GM23338 (cell line): ENCODE data around the gene PROX2. TPM values are rescaled to one million over a fixed set of nuclear protein-coding genes. Genes with fewer than 3 reads are reported as not detected.

ENCODE experiments used
- ATAC-seq: fragments of 200-7000 bp; cut with Tn5 transposase; 3 replicates; pipeline ENCODE4 v1.9.1; 2020
- DNase-seq: peaks from one replicate; pipeline ENCODE4 v3.0.0-alpha.2; 2015; ENCODE audit warnings: low spot score
- H2AFZ ChIP-seq: fragments of 200-600 bp; sonication (generic); 2 replicates; pipeline ENCODE4 v1.8.0; 2016; ENCODE audit warnings: antibody characterized with exemption, mild to moderate bottlenecking, moderate library complexity
- H3F3A ChIP-seq: fragments of 200-600 bp; sonication (generic); replicated peaks from 2 replicates; pipeline ENCODE4 v1.8.0; 2017; ENCODE audit warnings: antibody characterized with exemption, mixed run types, low read depth
- H3K27ac ChIP-seq: fragments of 200-600 bp; sonication (generic); 2 replicates; pipeline ENCODE4 v1.6.1; 2016; ENCODE audit warnings: low read depth
- H3K27me3 ChIP-seq: fragments of 200-600 bp; sonication (generic); 2 replicates; pipeline ENCODE4 v1.8.0; 2016; ENCODE audit warnings: mild to moderate bottlenecking, mixed run types, moderate library complexity; ENCODE audit not compliant: insufficient read depth
- H3K36me3 ChIP-seq: fragments of 200-600 bp; sonication (generic); 2 replicates; pipeline ENCODE4 v1.8.0; 2016; ENCODE audit warnings: mild to moderate bottlenecking; ENCODE audit not compliant: insufficient read depth
- H3K4me1 ChIP-seq: fragments of 200-600 bp; sonication (generic); 2 replicates; pipeline ENCODE4 v1.8.0; 2016; ENCODE audit warnings: mild to moderate bottlenecking, moderate library complexity; ENCODE audit not compliant: insufficient read depth
- H3K4me2 ChIP-seq: fragments of 200-600 bp; sonication (generic); 2 replicates; pipeline ENCODE4 v1.7.1; 2017; ENCODE audit warnings: mixed run types
- H3K4me3 ChIP-seq: fragments of 200-600 bp; sonication (generic); 2 replicates; pipeline ENCODE4 v1.6.1; 2016; ENCODE audit warnings: mixed run types
- H3K79me2 ChIP-seq: fragments of 200-600 bp; sonication (generic); replicated peaks from 2 replicates; pipeline ENCODE4 v1.8.0; 2017; ENCODE audit warnings: mild to moderate bottlenecking; ENCODE audit not compliant: insufficient read depth
- H3K9me2 ChIP-seq: fragments of 200-600 bp; sonication (generic); 2 replicates; pipeline ENCODE4 v1.8.0; 2017; ENCODE audit not compliant: insufficient read depth
- H4K20me1 ChIP-seq: fragments of 200-600 bp; sonication (generic); replicated peaks from 2 replicates; pipeline ENCODE4 v1.8.0; 2017; ENCODE audit warnings: mild to moderate bottlenecking; ENCODE audit not compliant: insufficient read depth
- H3K27ac Mint-ChIP-seq: 2 replicates; pipeline ENCODE4 v1.8.0; 2020; ENCODE audit warnings: inconsistent platforms, mild to moderate bottlenecking, moderate library complexity, mixed read lengths
- H3K27me3 Mint-ChIP-seq: 3 replicates; pipeline ENCODE4 v1.8.0; 2022; ENCODE audit warnings: low read depth, mild to moderate bottlenecking, moderate library complexity, mixed read lengths, inconsistent platforms; ENCODE audit not compliant: insufficient read depth, poor library complexity
- H3K36me3 Mint-ChIP-seq: 3 replicates; pipeline ENCODE4 v1.8.0; 2021; ENCODE audit warnings: low read depth, mild to moderate bottlenecking, inconsistent platforms, moderate library complexity, mixed read lengths
- H3K4me1 Mint-ChIP-seq: 3 replicates; pipeline ENCODE4 v1.8.0; 2020; ENCODE audit warnings: mild to moderate bottlenecking, inconsistent platforms, mixed read lengths
- H3K4me3 Mint-ChIP-seq: 3 replicates; pipeline ENCODE4 v1.8.0; 2021; ENCODE audit warnings: moderate library complexity, mild to moderate bottlenecking, inconsistent platforms, mixed read lengths
- H3K9me3 Mint-ChIP-seq: 3 replicates; pipeline ENCODE4 v1.8.0; 2020; ENCODE audit warnings: moderate library complexity, mild to moderate bottlenecking, inconsistent platforms, mixed read lengths
- CTCF ChIP-seq, 2 experiments: fragments of 200-600 bp in 1 of 2; sonication (generic) in 1 of 2; conservative IDR thresholded peaks; 2 replicates each; pipeline versions ENCODE4 v1.5.1 to v1.6.1; 2016 to 2017; ENCODE audit warnings: antibody characterized with exemption in 2 of 2, low read depth in 2 of 2, mild to moderate bottlenecking in 2 of 2, moderate library complexity in 1 of 2
- ETS1 ChIP-seq: IDR thresholded peaks from 2 replicates; pipeline ENCODE4 v1.6.1; 2016; ENCODE audit warnings: antibody characterized with exemption
- JUNB ChIP-seq: IDR thresholded peaks from one replicate; pipeline ENCODE4 v1.6.1; 2016; ENCODE audit warnings: antibody characterized with exemption; ENCODE audit not compliant: unreplicated experiment
- NANOG ChIP-seq: IDR thresholded peaks from 2 replicates; pipeline ENCODE4 v1.6.1; 2016; ENCODE audit warnings: antibody characterized with exemption, borderline replicate concordance
- POLR2AphosphoS5 ChIP-seq: IDR thresholded peaks from 2 replicates; pipeline ENCODE4 v1.6.1; 2016; ENCODE audit warnings: antibody characterized with exemption, low read depth
- REST ChIP-seq: IDR thresholded peaks from one replicate; pipeline ENCODE4 v1.6.1; 2018; ENCODE audit warnings: antibody characterized with exemption; ENCODE audit not compliant: unreplicated experiment
- ZNF331 ChIP-seq: fragments of 250-450 bp; sonication (Bioruptor Pico); IDR thresholded peaks from 2 replicates; pipeline ENCODE4 v1.5.0; 2020; ENCODE audit warnings: low read depth, mild to moderate bottlenecking, moderate library complexity
- polyA plus RNA-seq: library from polyadenylated mRNA; unstranded; fragments of >200 nt; fragmentation: Nextera tagmentation; extraction: Ambion mirVana; gene quantifications from 2 replicates; pipeline ENCODE4 v1.2.1, GENCODE V29; 2016
- total RNA-seq: library from RNA; depleted of rRNA; stranded (reverse); fragments of >200 nt; shearing (Covaris generic); gene quantifications from 2 replicates; pipeline ENCODE4 v1.2.3, GENCODE V29; 2014

Gene PROX2
- total and polyA plus RNA-seq, 2 experiments from 2014 or later = 0.06 TPM; not detected in 1

GRCh38 chr14:74907744-74908143 is 31.8 kb upstream of the PROX2 start (continued):
- TF ChIP-seq REST = no peak

GRCh38 chr14:74906925-74907521 is 31.1 kb upstream of the PROX2 start:
- TF ChIP-seq ZNF331 (CRISPR knock-in tag) (no peak), CTCF (conservative IDR thresholded peaks at IDR 0.05; ENCODE audit: low read depth in 2 of 2) (peak; percentile 53 to 58), NANOG (no peak), ETS1 (no peak), POLR2AphosphoS5 (peak; percentile 28; the same call in 1 of the 2 replicates), JUNB (no peak)
- Histone ChIP-seq H3K4me3 (no peak overlapping the region), H3K79me2 (no peaks in the 10 kb centered on the region), H4K20me1 (peaks cover 6% of the 10 kb centered on the region), H3F3A (0 out of 2 replicates have a peak, but pooled peaks cover 3% of the 10 kb centered on the region), H3K4me1 (no peaks in the 10 kb centered on the region), H2AFZ (no peak overlapping the region), H3K27ac (no peak overlapping the region), H3K4me2 (no peak overlapping the region), H3K9me2 (no peaks in the 10 kb centered on the region), H3K27me3 (no peaks in the 10 kb centered on the region), H3K36me3 (peaks cover 10% of the 10 kb centered on the region; the same call in 1 of the 2 replicates)
- peaks cover 8% of the 10 kb centered on the region for H3K4me1 Mint-ChIP-seq
- H3K9me3 Mint-ChIP-seq = no peaks in the 10 kb centered on the region
- DNase-seq (peak; percentile 56), ATAC-seq (peak; percentile 36)
- peaks cover 30% of the 10 kb centered on the region for H3K36me3 Mint-ChIP-seq
- no peak overlapping the region for H3K4me3 Mint-ChIP-seq
- H3K27ac Mint-ChIP-seq = no peak overlapping the region
- H3K27me3 Mint-ChIP-seq = peaks cover 10% of the 10 kb centered on the region
